IMR-90 (cell line): ENCODE data around the gene ECPAS. TPM values are rescaled to one million over a fixed set of nuclear protein-coding genes. Genes with fewer than 3 reads are reported as not detected.
A peak's percentile ranks its signal among the peaks of the same experiment; 100 is the strongest.

Experiments used
- ATAC-seq: fragments of 200-7000 bp; cut with Tn5 transposase; 2 replicates; pipeline ENCODE4 v1.9.1; 2020; ENCODE audit warnings: low read depth, mild to moderate bottlenecking, moderate library complexity
- BruUV-seq: library from RNA; stranded (reverse); fragments of 400-500 nt; replicated peaks from 2 replicates; lab custom pipeline; 2021; lab: Mats Ljungman, UMichigan
- CTCF ChIA-PET: fragments of 300-600 bp; formaldehyde crosslinking; extraction: SDS; loops from one replicate; lab custom pipeline; 2021; ENCODE audit warnings: antibody characterized with exemption; lab: Yijun Ruan, JAX
- POLR2A ChIA-PET: fragments of 300-600 bp; sonication (Branson Sonifier 250); formaldehyde crosslinking; loops from one replicate; lab custom pipeline; 2022; ENCODE audit warnings: antibody characterized with exemption; ENCODE audit not compliant: unreplicated experiment; lab: Charles Lee
- DNase-seq: peaks from one replicate; pipeline ENCODE4 v3.0.0; 2013
- H2AFZ ChIP-seq: replicated peaks from 2 replicates; pipeline ENCODE3; 2013; ENCODE audit warnings: low read length, mild to moderate bottlenecking; ENCODE audit not compliant: poor library complexity
- H2AK5ac ChIP-seq: 2 replicates; pipeline ENCODE4 v1.6.1; 2013; ENCODE audit warnings: low read depth, low read length, inconsistent platforms
- H2AK9ac ChIP-seq: replicated peaks from 2 replicates; pipeline ENCODE3; 2013; ENCODE audit warnings: mild to moderate bottlenecking, low read depth, low read length, moderate library complexity; ENCODE audit not compliant: poor library complexity
- H2BK120ac ChIP-seq: 2 replicates; pipeline ENCODE4 v1.6.1; 2013; ENCODE audit warnings: low read depth, low read length, inconsistent platforms
- H2BK15ac ChIP-seq: 3 replicates; pipeline ENCODE4 v1.6.1; 2013; ENCODE audit warnings: low read depth, low read length, inconsistent platforms
- H2BK20ac ChIP-seq: 2 replicates; pipeline ENCODE4 v1.6.1; 2013; ENCODE audit warnings: low read depth, mild to moderate bottlenecking, inconsistent platforms, low read length, moderate library complexity
- H2BK5ac ChIP-seq: 2 replicates; pipeline ENCODE4 v1.6.1; 2013; ENCODE audit warnings: mild to moderate bottlenecking, low read depth, low read length, inconsistent platforms; ENCODE audit not compliant: poor library complexity, severe bottlenecking
- H3K14ac ChIP-seq: replicated peaks from 2 replicates; pipeline ENCODE4 v1.6.1; 2013; ENCODE audit warnings: low read depth, low read length, inconsistent platforms
- H3K18ac ChIP-seq: 2 replicates; pipeline ENCODE4 v1.6.1; 2013; ENCODE audit warnings: low read depth, low read length, control low read depth
- H3K23ac ChIP-seq: 2 replicates; pipeline ENCODE4 v1.6.1; 2013; ENCODE audit warnings: low read depth, low read length, inconsistent platforms
- H3K27ac ChIP-seq: 2 replicates; pipeline ENCODE4 v1.5.1; 2013; ENCODE audit warnings: mild to moderate bottlenecking, control low read depth, low read length; ENCODE audit not compliant: insufficient read depth
- H3K27me3 ChIP-seq: 2 replicates; pipeline ENCODE4 v1.6.1; 2013; ENCODE audit warnings: low read length; ENCODE audit not compliant: control insufficient read depth, insufficient read depth
- H3K36me3 ChIP-seq: 2 replicates; pipeline ENCODE4 v1.6.1; 2013; ENCODE audit warnings: low read length, mixed read lengths; ENCODE audit not compliant: control insufficient read depth, insufficient read depth
- H3K4ac ChIP-seq: 2 replicates; pipeline ENCODE4 v1.6.1; 2013; ENCODE audit warnings: low read depth, low read length, inconsistent platforms
- H3K4me1 ChIP-seq: 2 replicates; pipeline ENCODE4 v1.6.1; 2013; ENCODE audit warnings: low read length, mixed read lengths; ENCODE audit not compliant: control insufficient read depth, insufficient read depth
- H3K4me2 ChIP-seq: 2 replicates; pipeline ENCODE4 v1.6.1; 2013; ENCODE audit warnings: low read depth, mild to moderate bottlenecking, control low read depth, low read length, moderate library complexity
- H3K4me3 ChIP-seq: 2 replicates; pipeline ENCODE4 v1.5.1; 2013; ENCODE audit warnings: low read depth, mild to moderate bottlenecking, control low read depth, low read length, moderate library complexity; ENCODE audit not compliant: insufficient read depth
- H3K56ac ChIP-seq: 2 replicates; pipeline ENCODE4 v1.6.1; 2013; ENCODE audit warnings: low read length, inconsistent platforms; ENCODE audit not compliant: insufficient read depth; ENCODE audit errors: extremely low read depth
- H3K79me1 ChIP-seq, 2 experiments: 2 replicates each; pipeline ENCODE4 v1.6.1; 2013; ENCODE audit warnings: low read length in 2 of 2, inconsistent platforms in 1 of 2, low read depth in 1 of 2
- H3K9ac ChIP-seq: 2 replicates; pipeline ENCODE4 v1.6.1; 2013; ENCODE audit warnings: low read depth, low read length, control low read depth
- H3K9me1 ChIP-seq: 2 replicates; pipeline ENCODE4 v1.6.1; 2013; ENCODE audit warnings: low read length, inconsistent platforms; ENCODE audit not compliant: insufficient read depth
- H3K9me3 ChIP-seq: 2 replicates; pipeline ENCODE4 v1.6.1; 2013; ENCODE audit warnings: low read length; ENCODE audit not compliant: control insufficient read depth, insufficient read depth
- H4K20me1 ChIP-seq: 2 replicates; pipeline ENCODE4 v1.6.1; 2013; ENCODE audit warnings: low read length, inconsistent platforms; ENCODE audit not compliant: insufficient read depth
- H4K5ac ChIP-seq: 2 replicates; pipeline ENCODE4 v1.6.1; 2013; ENCODE audit warnings: mild to moderate bottlenecking, low read depth, low read length, control low read depth
- H4K8ac ChIP-seq, 2 experiments: 2 replicates each; pipeline ENCODE4 v1.6.1; 2013; ENCODE audit warnings: low read depth in 2 of 2, low read length in 2 of 2, control low read depth in 1 of 2, inconsistent platforms in 1 of 2
- H4K91ac ChIP-seq: 2 replicates; pipeline ENCODE4 v1.6.1; 2013; ENCODE audit warnings: low read depth, low read length, inconsistent platforms; ENCODE audit not compliant: insufficient read depth
- CEBPB ChIP-seq: IDR thresholded peaks from 2 replicates; pipeline ENCODE4 v1.6.1; 2012; ENCODE audit warnings: low read depth, low read length, improper control_type of control experiment
- CHD1 ChIP-seq: IDR thresholded peaks from 2 replicates; pipeline ENCODE4 v1.6.1; 2012; ENCODE audit warnings: low read depth, low read length, improper control_type of control experiment
- CTCF ChIP-seq: conservative IDR thresholded peaks from 2 replicates; pipeline ENCODE4 v1.5.1; 2012; ENCODE audit warnings: mild to moderate bottlenecking, low read depth, low read length, improper control_type of control experiment
- MAZ ChIP-seq: IDR thresholded peaks from 2 replicates; pipeline ENCODE4 v1.6.1; 2012; ENCODE audit warnings: low read depth, mild to moderate bottlenecking, low read length, improper control_type of control experiment, moderate library complexity, borderline replicate concordance
- MXI1 ChIP-seq: IDR thresholded peaks from 2 replicates; pipeline ENCODE4 v1.6.1; 2012; ENCODE audit warnings: low read depth, mild to moderate bottlenecking, low read length, moderate library complexity, borderline replicate concordance
- NFE2L2 ChIP-seq: fragments of 150-350 bp; IDR thresholded peaks from 2 replicates; pipeline ENCODE4 v1.6.1; 2016; ENCODE audit warnings: low read depth, mild to moderate bottlenecking, low read length
- POLR2A ChIP-seq: IDR thresholded peaks from 2 replicates; pipeline ENCODE4 v1.6.1; 2012; ENCODE audit warnings: mild to moderate bottlenecking, low read depth, low read length
- RAD21 ChIP-seq: IDR thresholded peaks from 2 replicates; pipeline ENCODE4 v1.6.1; 2012; ENCODE audit warnings: low read length, improper control_type of control experiment
- RFX5 ChIP-seq: IDR thresholded peaks from 2 replicates; pipeline ENCODE4 v1.8.0; 2012; ENCODE audit warnings: low read depth, mild to moderate bottlenecking, low read length, moderate library complexity
- SMC3 ChIP-seq: fragments of 150-350 bp; IDR thresholded peaks from 2 replicates; pipeline ENCODE4 v1.6.1; 2016; ENCODE audit warnings: low read depth, mild to moderate bottlenecking, antibody characterized with exemption, low read length, moderate library complexity
- USF2 ChIP-seq: fragments of 150-350 bp; IDR thresholded peaks from 2 replicates; pipeline ENCODE4 v1.6.1; 2017; ENCODE audit warnings: mild to moderate bottlenecking, antibody characterized with exemption, low read length, low read depth
- WGBS, 2 experiments: methylation state at CpG; one replicate each; pipeline versions ENCODE4 v1.1.5 to v1.1.7; 2013; ENCODE audit warnings: missing lambda C conversion rate in 2 of 2; ENCODE audit not compliant: insufficient read length in 1 of 2; ENCODE audit errors: extremely low coverage in 2 of 2; 5-methylcytosine and 5-hydroxymethylcytosine counted together
- dilution Hi-C: fragments of 300-500 bp; cut with HindIII; formaldehyde crosslinking; loops from one replicate; pipeline ENCODE4 v1.14.3; 2018; ENCODE audit warnings: low sequenced_read_pairs; ENCODE audit not compliant: unreplicated experiment
- in situ Hi-C: fragments of 300-500 bp; cut with MboI; formaldehyde crosslinking; loops from 3 replicates; pipeline ENCODE4 v1.14.3; 2019; ENCODE audit warnings: low sequenced_read_pairs, inconsistent platforms, mixed read lengths
- intact Hi-C: fragments of 100-400 bp; cut with micrococcal nuclease; formaldehyde crosslinking; loops from 2 replicates; pipeline ENCODE4 v1.10.0; 2022
- polyA plus RNA-seq, 3 experiments: library from polyadenylated mRNA; depleted of rRNA; stranded (reverse); fragments of >200 nt; gene quantifications; 2 replicates each; pipeline ENCODE4 v1.2.3, GENCODE V29; 2012; ENCODE audit warnings: low replicate concordance in 1 of 3
- total RNA-seq: library from RNA; depleted of rRNA; stranded (reverse); fragments of >200 nt; gene quantifications from 2 replicates; pipeline ENCODE4 v1.2.3, GENCODE V29; 2012

The ECPAS gene
- total and polyA plus RNA-seq, 2 of the 4 experiments (the other 2 are of a cell fraction) = 20.1 to 54.8 TPM

GRCh38 chr9:111525056-111525977, 41.1 kb upstream of the ECPAS start, which contains the start of gene ZNF483 (continued):
- TF ChIP-seq CTCF (no peak), RFX5 (no peak)

- Histone ChIP-seq H3K79me1 (peaks cover 0 to 6% of the 10 kb centered on the region in 2 experiments; a peak in 1 of 4 replicates), H3K27me3 (peaks cover 3% of the 10 kb centered on the region; the same call in 1 of the 2 replicates), H4K20me1 (no peaks in the 10 kb centered on the region), H3K18ac (no peak overlapping the region), H3K9me1 (no peaks in the 10 kb centered on the region), H2AK9ac (no peak overlapping the region), H4K91ac (no peak overlapping the region), H2BK120ac (no peak overlapping the region), H3K27ac (no peak overlapping the region), H4K5ac (no peak overlapping the region), H3K4me2 (peak overlapping the region; percentile 96), H2BK15ac (no peak overlapping the region), H3K36me3 (no peaks in the 10 kb centered on the region), H3K4ac (no peak overlapping the region), H2BK20ac (no peak overlapping the region), H2BK5ac (no peak overlapping the region), H3K14ac (no peak overlapping the region), H3K4me1 (peaks cover 4% of the 10 kb centered on the region), H3K4me3 (peak overlapping the region; percentile 85), H3K9me3 (no peaks in the 10 kb centered on the region), H2AK5ac (no peak overlapping the region), H2AFZ (peak overlapping the region; percentile 98), H4K8ac (no peak overlapping the region), H3K9ac (no peak overlapping the region), H3K23ac (no peak overlapping the region), H3K56ac (no peak overlapping the region)
- in situ Hi-C loops = no loop called here
- no peak for ATAC-seq
- 34% methylated on average over 6 of the region's 7 CpGs; no CpG with 5 or more reads in 1 of the 2 experiments for WGBS, 2 experiments
- intact Hi-C loops = loop anchor here (1.0 kb wide), 1 partner anchor 40 kb away; the partner anchor contains the start of gene ECPAS
- ChIA-PET POLR2A (no interaction called here), CTCF (no interaction called here)
- dilution Hi-C loops = no loop called here
- BruUV-seq = no TSS peak
- DNase-seq = no peak
- TF ChIP-seq SMC3 (no peak), RAD21 (no peak), CTCF (no peak), MAZ (no peak), MXI1 (no peak), CHD1 (no peak), RFX5 (no peak), POLR2A (no peak), CEBPB (no peak), NFE2L2 (no peak), USF2 (no peak)
These were observed 40.5 kb upstream of the ECPAS start for GRCh38 chr9:111524731-111525055.
